NCI-H226 (cell line): ENCODE results near the gene WDR5B.
"Not testable (repeated sequence)": the region's sequence is repeated elsewhere in the genome, so short reads cannot be mapped to it uniquely, and the experiment has no call there.

Experiments
- DNase-seq: peaks from one replicate; pipeline ENCODE4 v3.0.0-alpha.2; 2015

Gene WDR5B

DNA sequence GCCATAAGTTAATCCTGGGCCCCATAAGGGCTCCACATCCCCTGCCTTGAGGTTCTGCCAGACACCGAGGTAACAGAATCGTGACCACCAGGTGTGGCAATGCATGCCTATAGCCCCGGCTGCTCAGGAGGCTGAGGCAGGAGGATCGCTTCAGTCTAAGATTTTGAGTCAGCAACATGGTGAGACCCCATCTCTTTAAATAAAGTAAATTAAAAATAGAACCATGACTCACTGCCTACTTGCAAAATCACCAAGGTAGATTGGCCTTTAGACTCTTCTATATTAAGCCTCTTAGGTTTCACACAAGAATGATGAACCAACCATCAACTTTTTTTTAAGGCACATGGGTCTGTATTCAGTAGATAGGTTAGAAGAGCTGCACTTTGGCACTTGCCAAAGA is 9.7 kb downstream of the WDR5B start:
- DNase-seq: no peak

DNA sequence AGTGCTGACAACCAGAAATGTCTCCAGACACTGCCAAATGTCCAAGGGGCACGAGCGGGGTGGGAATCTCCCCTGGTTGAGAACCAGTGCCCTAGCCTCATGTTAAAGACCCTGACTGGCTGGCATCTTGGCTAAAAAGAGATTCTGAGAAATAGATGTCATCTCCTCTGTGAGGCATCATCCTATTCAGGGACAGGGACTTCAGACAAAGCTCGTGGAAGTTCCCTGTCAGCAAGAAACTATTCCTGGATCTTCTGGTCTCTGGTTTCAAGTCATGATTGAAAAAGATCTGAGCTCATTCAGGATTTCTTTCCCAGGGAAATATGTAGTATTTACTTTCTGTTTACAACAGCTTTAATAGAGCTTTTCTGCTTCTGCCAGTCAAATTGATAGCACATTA is 10.8 kb downstream of the WDR5B start:
- DNase-seq: no peak

DNA sequence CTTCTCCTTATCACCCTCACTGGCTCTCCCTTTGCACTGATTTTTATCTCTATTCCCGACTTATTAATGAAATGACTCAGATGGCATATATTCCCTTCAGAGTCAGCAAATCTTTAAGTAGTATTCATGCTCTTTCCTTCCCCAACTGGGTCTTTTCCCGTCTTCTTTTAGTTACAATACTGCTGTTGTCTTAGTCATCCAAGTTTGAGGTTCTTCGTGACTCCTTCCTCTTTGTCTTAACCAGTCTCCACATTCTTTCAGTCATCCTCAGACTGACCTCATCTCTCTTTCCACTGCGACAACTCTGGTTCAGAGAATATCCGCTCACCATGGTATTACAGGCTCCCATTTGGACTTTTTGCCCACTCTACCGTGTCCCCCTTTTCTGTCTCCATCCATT is 12.4 kb downstream of the WDR5B start:
- no peak for DNase-seq

DNA sequence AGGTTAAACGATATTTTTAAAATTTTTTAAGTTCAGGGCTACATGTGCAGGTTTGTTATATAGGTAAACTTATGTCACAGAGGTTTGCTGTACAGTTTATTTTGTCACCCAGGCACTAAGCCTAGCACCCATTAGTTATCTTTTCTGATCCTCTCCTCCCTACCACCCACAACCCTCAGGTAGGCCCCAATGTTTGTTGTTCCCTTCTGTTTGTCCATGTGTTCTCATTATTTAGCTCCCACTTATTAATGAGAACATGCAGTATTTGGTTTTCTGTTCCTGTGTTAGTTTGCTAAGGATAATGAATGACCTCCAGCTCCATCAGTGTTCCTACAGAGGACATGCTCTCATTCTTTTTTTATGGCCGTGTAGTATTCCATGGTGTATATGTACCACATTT is 16.9 kb downstream of the WDR5B start:
- no peak for DNase-seq

DNA sequence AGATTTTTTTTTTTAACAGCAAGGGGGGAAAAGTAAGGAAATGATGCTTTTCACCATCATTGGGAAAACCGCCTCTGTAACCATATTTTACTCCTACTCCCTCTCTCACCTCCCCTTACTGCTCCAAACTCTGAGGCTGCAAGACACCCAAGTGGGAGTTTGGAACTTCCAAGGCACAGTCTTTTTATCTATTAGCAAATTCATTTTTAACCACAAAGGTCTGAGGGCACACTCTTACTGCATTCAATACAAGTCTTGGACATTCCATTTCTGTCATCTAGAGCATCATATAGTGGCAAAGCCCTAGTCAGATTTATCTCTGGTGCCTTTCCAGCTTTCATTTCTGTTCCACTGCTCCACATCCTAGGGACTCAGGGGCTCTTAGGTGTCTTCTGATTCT is 18.7 kb downstream of the WDR5B start:
- no peak for DNase-seq

GRCh38 chr3:122396511-122396910 is 19.4 kb downstream of the WDR5B start:
- no peak for DNase-seq

- DNase-seq: no peak
These were observed 20.3 kb downstream of the WDR5B start for GRCh38 chr3:122395582-122395981.

DNA sequence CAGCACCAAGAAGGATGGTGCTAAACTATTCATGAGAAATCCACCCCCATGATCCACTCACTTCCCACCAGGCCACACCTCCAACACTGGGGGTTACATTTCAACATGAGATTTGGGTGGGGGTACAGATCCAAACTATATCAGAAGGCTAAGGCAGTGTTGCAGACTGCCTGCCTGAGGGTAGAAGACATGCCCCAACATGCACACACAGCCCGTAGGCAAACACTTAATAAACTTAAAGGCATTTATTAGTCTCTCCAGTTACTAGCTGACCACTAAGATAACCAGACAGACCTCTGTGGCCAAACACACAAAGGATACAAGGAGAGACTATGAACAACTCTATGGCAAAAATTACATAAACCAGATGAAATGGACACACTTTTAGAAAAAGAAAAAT is 21.7 kb downstream of the WDR5B start:
- no peak for DNase-seq

DNA sequence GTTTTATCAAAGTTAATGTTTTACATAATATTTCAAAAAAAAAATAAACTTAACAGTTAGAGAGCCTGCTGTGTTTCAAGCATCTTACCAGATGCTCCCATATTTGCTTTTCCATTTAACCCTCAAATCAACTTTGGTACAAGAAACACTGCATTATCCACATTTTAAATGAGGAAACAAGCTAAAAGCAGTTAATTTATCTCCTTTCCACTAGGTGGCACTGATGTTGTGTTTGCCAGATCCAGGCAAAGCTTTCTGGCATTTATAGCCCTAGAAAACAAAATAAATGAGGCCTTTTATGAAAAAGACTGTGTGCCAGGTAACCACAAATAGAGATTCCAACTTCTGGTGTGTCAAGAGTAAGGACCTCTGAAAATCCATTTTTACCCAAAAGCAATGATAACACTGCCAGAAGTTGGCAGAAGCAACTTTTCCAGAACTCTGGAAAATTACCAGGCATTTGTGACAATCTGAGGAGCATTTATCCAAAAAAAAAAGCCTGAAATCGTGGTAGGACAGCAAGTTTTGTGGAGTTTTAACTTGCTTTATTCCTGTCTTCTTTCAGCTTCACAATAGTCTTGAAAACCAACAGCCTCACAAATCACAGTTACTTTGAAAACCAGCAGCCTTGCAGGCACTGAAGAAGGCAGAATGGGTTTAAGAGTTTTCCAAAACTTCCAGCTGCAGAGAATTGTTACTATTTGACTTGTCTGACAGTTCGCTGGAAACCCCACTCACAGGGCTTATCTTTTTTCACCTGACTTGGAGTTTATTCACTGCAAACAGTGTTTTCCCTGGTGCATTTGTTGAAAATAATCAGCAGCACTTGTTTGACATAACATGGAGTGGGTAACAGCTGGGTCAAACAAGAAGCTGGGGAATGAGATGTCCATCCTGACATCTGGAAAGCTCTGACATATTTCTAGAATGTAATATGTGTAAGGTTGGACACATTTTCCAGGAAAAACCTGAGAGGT is 22.7 kb downstream of the WDR5B start:
- DNase-seq: no peak

- no peak for DNase-seq
These were observed 24.0 kb downstream of the WDR5B start for GRCh38 chr3:122391681-122392446.

DNA sequence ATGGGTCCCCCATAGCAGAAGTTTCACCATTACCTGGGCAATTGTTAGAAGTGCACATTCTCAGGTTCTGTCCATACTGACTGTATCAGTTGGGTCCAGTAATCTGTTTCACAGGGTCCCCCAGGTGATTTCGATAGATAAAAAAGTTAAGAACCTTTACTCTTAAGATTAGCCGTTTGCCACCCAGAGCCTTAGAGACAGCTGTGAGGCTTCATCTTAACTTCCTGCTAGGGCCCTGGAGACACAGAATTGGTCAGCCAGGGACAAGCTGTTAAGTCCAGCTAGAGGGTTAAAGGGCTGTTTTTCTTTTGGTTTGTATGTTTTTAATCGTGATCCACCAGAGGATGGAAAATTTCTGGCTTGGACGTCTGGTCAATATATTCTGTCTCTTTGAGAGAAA is 25.2 kb downstream of the WDR5B start:
- no peak for DNase-seq

DNA sequence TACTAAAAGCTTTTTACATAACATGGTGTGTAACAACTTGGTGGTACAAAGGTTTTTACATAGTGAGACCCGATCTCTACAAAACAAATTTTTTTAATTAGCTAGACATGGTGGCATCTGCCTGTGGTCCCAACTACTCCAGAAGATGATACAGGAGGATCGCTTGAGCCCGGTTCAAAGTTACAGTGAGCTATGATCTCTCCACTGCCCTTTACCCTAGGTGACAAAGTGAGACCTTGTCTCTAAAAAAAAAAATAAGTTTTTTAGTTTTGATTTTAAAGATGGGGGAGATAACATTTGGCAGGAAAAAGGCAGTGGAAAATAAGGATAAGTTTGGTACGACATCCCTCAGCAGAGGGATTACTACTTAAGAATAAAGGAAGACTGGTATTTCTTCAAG is 26.0 kb downstream of the WDR5B start:
- no peak for DNase-seq

DNA sequence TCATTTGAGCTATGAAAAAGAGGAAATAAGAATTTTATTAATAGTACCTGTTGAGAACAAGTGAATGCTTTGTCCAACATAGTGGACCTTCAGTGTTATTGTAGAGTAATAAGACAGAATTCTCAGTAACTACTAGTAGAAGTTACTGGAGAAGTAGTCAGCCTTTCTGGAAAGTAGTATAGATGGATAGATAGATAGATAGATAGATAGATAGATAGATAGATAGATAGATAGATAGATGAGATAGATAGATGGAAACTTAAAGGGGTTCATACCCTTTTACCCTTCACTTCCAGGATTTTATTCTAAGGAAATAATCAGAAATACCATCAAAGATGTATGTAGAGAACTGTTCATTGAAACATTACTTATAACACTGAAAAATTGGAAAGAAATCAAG is 26.7 kb downstream of the WDR5B start:
- DNase-seq: no peak

DNA sequence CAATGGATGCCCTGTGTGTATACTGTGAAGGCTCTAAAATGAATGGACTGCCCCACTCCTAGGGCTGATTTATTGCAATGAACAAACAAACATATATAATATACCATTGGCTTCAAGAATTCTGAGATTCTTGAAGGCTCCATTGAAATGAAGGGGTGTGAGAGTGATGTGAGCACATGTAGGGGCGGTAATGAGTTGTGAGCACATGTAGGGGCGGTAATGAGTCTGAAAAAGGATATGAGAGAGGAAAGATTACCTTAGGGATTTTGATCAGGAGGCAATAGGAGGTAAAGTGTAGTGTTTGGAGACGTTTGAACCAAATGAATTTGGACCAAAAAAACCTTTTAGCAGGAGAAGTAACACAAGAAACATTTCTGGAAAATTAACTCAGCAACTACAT is 28.2 kb downstream of the WDR5B start:
- DNase-seq: no peak

GRCh38 chr3:122383771-122384697 is 31.8 kb downstream of the WDR5B start, which contains the start of gene FAM162A:
TSS of gene FAM162A (plus strand) at chr3:122384182. CDS start at chr3:122384266, 84 bp downstream.
- DNase-seq: peak; percentile 71

GRCh38 chr3:122382888-122383666 is 32.8 kb downstream of the WDR5B start, which contains the start of gene MIX23:
TSS of gene MIX23 (minus strand) at chr3:122383231. CDS start at chr3:122383224, 7 bp downstream.
- peak; percentile 58 for DNase-seq

GRCh38 chr3:122377975-122378374 is 37.9 kb downstream of the WDR5B start:
- DNase-seq: no peak

DNA sequence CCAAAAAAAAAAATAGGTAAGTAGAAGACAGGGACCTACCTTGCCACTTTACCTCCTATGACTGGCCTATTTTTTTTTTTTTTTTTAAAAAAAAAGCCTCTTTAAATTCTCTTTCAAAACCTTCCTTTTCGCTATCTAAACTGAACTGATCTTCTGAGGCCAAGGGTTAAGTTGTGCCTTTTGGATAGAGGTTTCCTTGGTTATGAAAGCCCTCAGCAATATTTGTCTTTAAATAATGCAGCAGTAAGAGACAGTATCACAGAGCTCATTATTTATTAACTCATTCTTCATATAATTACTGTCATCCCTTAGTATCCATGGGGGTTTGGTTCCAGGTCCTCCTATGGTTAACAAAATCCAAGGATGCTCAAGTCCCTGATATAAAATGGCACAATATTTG is 41.8 kb downstream of the WDR5B start:
- DNase-seq: no peak

GRCh38 chr3:122366379-122366749 is 49.5 kb downstream of the WDR5B start:
- DNase-seq: no peak

GRCh38 chr3:122365582-122366378 is 50.1 kb downstream of the WDR5B start:
- not testable (repeated sequence) for DNase-seq

DNA sequence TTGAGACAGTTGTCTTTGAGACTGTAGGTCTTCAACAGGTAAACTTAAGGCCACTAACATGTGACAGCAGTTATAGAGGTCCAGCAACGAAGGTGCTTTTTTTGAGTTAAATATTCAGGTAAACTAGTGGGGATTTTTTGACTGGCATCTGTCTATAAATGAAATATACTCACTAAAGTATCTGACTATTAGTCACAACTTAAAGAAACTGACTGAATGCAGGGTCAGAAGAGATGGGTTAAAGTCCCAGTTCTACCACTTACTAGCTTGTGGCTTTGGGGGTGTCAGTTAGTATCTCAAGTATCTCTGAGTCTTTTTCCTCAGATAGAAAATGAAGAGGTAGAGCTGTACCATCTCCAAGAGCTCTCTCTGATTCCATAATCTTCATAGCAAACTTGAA is 50.8 kb downstream of the WDR5B start:
- no peak for DNase-seq
